Breast epithelium (tissue), 4 donors: ENCODE data around the gene HGFAC. TPM values are rescaled to one million over a fixed set of nuclear protein-coding genes. Genes with fewer than 3 reads are reported as not detected.

ENCODE experiments used
- DNase-seq, 2 donors: peaks; one replicate each; pipeline ENCODE4 v3.0.0-alpha.2; 2019; ENCODE audit warnings: low spot score in 2 of 2
- H3K27ac ChIP-seq, 2 donors: fragments of 200-600 bp; sonication (generic) in 1 of 2; one replicate each; pipeline ENCODE4 v1.5.1; 2016 to 2019; ENCODE audit warnings: mild to moderate bottlenecking in 1 of 2
- H3K27me3 ChIP-seq, 2 donors: fragments of 200-600 bp; sonication (generic) in 1 of 2; one replicate each; pipeline versions ENCODE4 v1.5.1 to v1.6.0; 2017 to 2019; ENCODE audit warnings: control low read depth in 1 of 2, mild to moderate bottlenecking in 1 of 2
- H3K36me3 ChIP-seq: fragments of 200-600 bp; one replicate; pipeline ENCODE4 v1.5.1; 2019
- H3K4me1 ChIP-seq, 2 donors: fragments of 200-600 bp; sonication (generic); one replicate each; pipeline ENCODE4 v1.5.1; 2016 to 2019; ENCODE audit warnings: control low read depth in 1 of 2
- H3K4me3 ChIP-seq, 3 donors: fragments of 200-600 bp; sonication (generic); 1 replicate in 2 of 3; 2 replicates in 1 of 3; pipeline ENCODE4 v1.5.1; 2016 to 2019; ENCODE audit warnings: mild to moderate bottlenecking in 3 of 3, moderate library complexity in 2 of 3
- H3K9me3 ChIP-seq, 2 donors: fragments of 200-600 bp; sonication (generic) in 1 of 2; one replicate each; pipeline ENCODE4 v1.5.1; 2016 to 2019; ENCODE audit warnings: control low read depth in 1 of 2
- POLR2A ChIP-seq: fragments of 450-650 bp; IDR thresholded peaks from one replicate; pipeline ENCODE4 v1.6.1; 2016; ENCODE audit warnings: antibody characterized with exemption, mild to moderate bottlenecking, moderate library complexity
- POLR2AphosphoS5 ChIP-seq, 3 donors: sonication (generic); formaldehyde crosslinking; IDR thresholded peaks; one replicate each; pipeline ENCODE4 v1.6.1; 2017; ENCODE audit warnings: antibody characterized with exemption in 3 of 3
- intact Hi-C: fragments of 100-400 bp; cut with DNase I; formaldehyde crosslinking; loops from one replicate; pipeline ENCODE4 v1.15.1; 2023; ENCODE audit warnings: low total_unique reads
- total RNA-seq, 3 donors: library from RNA; depleted of rRNA; stranded (reverse); fragments of >200 nt; gene quantifications; one replicate each; pipeline ENCODE4 v1.1.0, GENCODE V29; 2016
- TF ChIP-seq, protein P1 (sequence below), 3 donors: fragments of 450-650 bp; IDR thresholded peaks; one replicate each; pipeline ENCODE4 v1.5.1; 2016 to 2017; ENCODE audit warnings: antibody characterized with exemption in 3 of 3, mild to moderate bottlenecking in 3 of 3, moderate library complexity in 3 of 3

HGFAC gene
- total RNA-seq, 3 donors from 2014 or later: 0.59 to 1.3 TPM; not detected in 1

- H3K27ac ChIP-seq: no peak overlapping the region
- intact Hi-C loops: no loop called here
- no peak overlapping the region for H3K4me3 ChIP-seq
- no peaks in the 10 kb centered on the region for H3K27me3 ChIP-seq
- H3K36me3 ChIP-seq: no peaks in the 10 kb centered on the region
- peaks cover 0 to 2% of the 10 kb centered on the region in 2 donors for H3K4me1 ChIP-seq
- no peaks in the 10 kb centered on the region for H3K9me3 ChIP-seq
- DNase-seq: no peak
- TF ChIP-seq POLR2AphosphoS5 (IDR thresholded peaks at IDR 0.05): no peak
Measured at GRCh38 chr4:3447431-3448395, 5.9 kb downstream of the HGFAC start.

GRCh38 chr4:3449047-3449573 is 7.3 kb downstream of the HGFAC start:
- no peaks in the 10 kb centered on the region for H3K4me1 ChIP-seq
- H3K36me3 ChIP-seq: no peaks in the 10 kb centered on the region
- H3K4me3 ChIP-seq: no peak overlapping the region
- DNase-seq: no peak
- intact Hi-C loops: no loop called here
- no peak overlapping the region for H3K27ac ChIP-seq
- H3K9me3 ChIP-seq: no peaks in the 10 kb centered on the region
- no peaks in the 10 kb centered on the region for H3K27me3 ChIP-seq
- TF ChIP-seq, protein P1, sequence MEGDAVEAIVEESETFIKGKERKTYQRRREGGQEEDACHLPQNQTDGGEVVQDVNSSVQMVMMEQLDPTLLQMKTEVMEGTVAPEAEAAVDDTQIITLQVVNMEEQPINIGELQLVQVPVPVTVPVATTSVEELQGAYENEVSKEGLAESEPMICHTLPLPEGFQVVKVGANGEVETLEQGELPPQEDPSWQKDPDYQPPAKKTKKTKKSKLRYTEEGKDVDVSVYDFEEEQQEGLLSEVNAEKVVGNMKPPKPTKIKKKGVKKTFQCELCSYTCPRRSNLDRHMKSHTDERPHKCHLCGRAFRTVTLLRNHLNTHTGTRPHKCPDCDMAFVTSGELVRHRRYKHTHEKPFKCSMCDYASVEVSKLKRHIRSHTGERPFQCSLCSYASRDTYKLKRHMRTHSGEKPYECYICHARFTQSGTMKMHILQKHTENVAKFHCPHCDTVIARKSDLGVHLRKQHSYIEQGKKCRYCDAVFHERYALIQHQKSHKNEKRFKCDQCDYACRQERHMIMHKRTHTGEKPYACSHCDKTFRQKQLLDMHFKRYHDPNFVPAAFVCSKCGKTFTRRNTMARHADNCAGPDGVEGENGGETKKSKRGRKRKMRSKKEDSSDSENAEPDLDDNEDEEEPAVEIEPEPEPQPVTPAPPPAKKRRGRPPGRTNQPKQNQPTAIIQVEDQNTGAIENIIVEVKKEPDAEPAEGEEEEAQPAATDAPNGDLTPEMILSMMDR (IDR thresholded peaks at IDR 0.05): no peak
- TF ChIP-seq POLR2A: no peak
- no peak for TF ChIP-seq POLR2AphosphoS5 (IDR thresholded peaks at IDR 0.05)

- no peak for TF ChIP-seq POLR2AphosphoS5 (IDR thresholded peaks at IDR 0.05)
- TF ChIP-seq POLR2A: no peak
- TF ChIP-seq, protein P1 (IDR thresholded peaks at IDR 0.05): no peak
- no peak for DNase-seq
- no peak overlapping the region for H3K27ac ChIP-seq
- no peaks in the 10 kb centered on the region for H3K36me3 ChIP-seq
- intact Hi-C loops: no loop called here
- H3K9me3 ChIP-seq: no peaks in the 10 kb centered on the region
- H3K4me1 ChIP-seq: no peaks in the 10 kb centered on the region
- H3K27me3 ChIP-seq: no peaks in the 10 kb centered on the region
- no peak overlapping the region for H3K4me3 ChIP-seq
Measured at GRCh38 chr4:3449574-3450534, 8.1 kb downstream of the HGFAC start.

- Histone ChIP-seq H3K27ac (no peak overlapping the region), H3K4me1 (no peaks in the 10 kb centered on the region), H3K4me3 (no peak overlapping the region), H3K36me3 (no peaks in the 10 kb centered on the region), H3K9me3 (peaks cover 5 to 6% of the 10 kb centered on the region in 2 donors), H3K27me3 (no peaks in the 10 kb centered on the region)
- intact Hi-C loops: no loop called here
- TF ChIP-seq, protein P1 (IDR thresholded peaks at IDR 0.05): no peak
- TF ChIP-seq POLR2AphosphoS5 (IDR thresholded peaks at IDR 0.05) (no peak), POLR2A (no peak)
- no peak for DNase-seq
Measured at GRCh38 chr4:3450643-3451042, 8.9 kb downstream of the HGFAC start.

- DNase-seq: no peak
- H3K27ac ChIP-seq: no peak overlapping the region
- intact Hi-C loops: no loop called here
Measured at GRCh38 chr4:3451956-3452355, 10.2 kb downstream of the HGFAC start.

More at GRCh38 chr4:3451956-3452355, 10.2 kb downstream of the HGFAC start:
- Histone ChIP-seq H3K4me3 (no peak overlapping the region), H3K36me3 (no peaks in the 10 kb centered on the region), H3K27me3 (no peaks in the 10 kb centered on the region), H3K4me1 (no peaks in the 10 kb centered on the region), H3K9me3 (peaks cover 8 to 14% of the 10 kb centered on the region in 2 donors)
- TF ChIP-seq POLR2A: no peak
- TF ChIP-seq, protein P1 (IDR thresholded peaks at IDR 0.05): no peak
- TF ChIP-seq POLR2AphosphoS5 (IDR thresholded peaks at IDR 0.05): no peak
